Uterus (tissue), 4 donors: ENCODE results near the gene ST6GALNAC5. TPM values are rescaled to one million over a fixed set of nuclear protein-coding genes. Genes with fewer than 3 reads are reported as not detected.

Experiments
- DNase-seq, 2 donors: peaks; one replicate each; pipeline ENCODE4 v3.0.0-alpha.2; 2019 to 2020
- H3K27ac ChIP-seq, 2 donors: fragments of 200-600 bp; sonication (generic); 1 replicate in 1 of 2; 2 replicates in 1 of 2; pipeline ENCODE4 v1.5.1; 2016 to 2018
- H3K27me3 ChIP-seq, 2 donors: fragments of 200-600 bp; sonication (generic); one replicate each; pipeline ENCODE4 v1.5.1; 2018 to 2019; ENCODE audit warnings: control low read depth in 1 of 2
- H3K36me3 ChIP-seq, 2 donors: fragments of 200-600 bp; sonication (generic); one replicate each; pipeline ENCODE4 v1.5.1; 2019; ENCODE audit warnings: control low read depth in 1 of 2
- H3K4me1 ChIP-seq, 2 donors: fragments of 200-600 bp; sonication (generic); one replicate each; pipeline ENCODE4 v1.5.1; 2018 to 2019; ENCODE audit warnings: control low read depth in 1 of 2
- H3K4me3 ChIP-seq, 2 donors: fragments of 200-600 bp; sonication (generic); 1 replicate in 1 of 2; 2 replicates in 1 of 2; pipeline ENCODE4 v1.5.1; 2018 to 2019; ENCODE audit warnings: mild to moderate bottlenecking in 1 of 2
- H3K9me3 ChIP-seq, 2 donors: fragments of 200-600 bp; sonication (generic); one replicate each; pipeline ENCODE4 v1.5.1; 2019; ENCODE audit warnings: control low read depth in 1 of 2
- CTCF ChIP-seq, 4 experiments: fragments of 200-600 bp in 2 of 4; fragments of 450-650 bp in 2 of 4; sonication (generic) in 2 of 4; IDR thresholded peaks; one replicate each; pipeline ENCODE4 v1.5.1; 2016 to 2019; ENCODE audit warnings: antibody characterized with exemption in 4 of 4, mild to moderate bottlenecking in 2 of 4, moderate library complexity in 1 of 4
- POLR2A ChIP-seq, 2 donors: fragments of 450-650 bp; IDR thresholded peaks; one replicate each; pipeline ENCODE4 v1.6.1; 2016; ENCODE audit warnings: antibody characterized with exemption in 2 of 2, mild to moderate bottlenecking in 1 of 2, moderate library complexity in 1 of 2
- intact Hi-C: fragments of 100-400 bp; cut with DNase I; formaldehyde crosslinking; loops from one replicate; pipeline ENCODE4 v1.15.1; 2023; ENCODE audit warnings: low total_unique reads
- total RNA-seq, 4 donors: library from RNA; depleted of rRNA in 3 of 4; stranded (reverse); fragments of >200 nt in 3 of 4; gene quantifications; one replicate each; pipeline versions ENCODE4 v1.1.0 to v1.2.4, GENCODE V29; 2014 to 2023
- donor health status: DM: yes; HTN: yes; CAD: no.

Gene ST6GALNAC5
- total RNA-seq, 4 donors from 2014 or later, result 1.4 to 6.4 TPM; not detected in 2

GRCh38 chr1:77030401-77031105 lies 163.3 kb downstream of the ST6GALNAC5 start:
- DNase-seq, result no peak
- H3K27me3 ChIP-seq, result no peaks in the 10 kb centered on the region
- intact Hi-C loops, result no loop called here
- no peak for TF ChIP-seq POLR2A (IDR thresholded peaks at IDR 0.05)
- TF ChIP-seq CTCF (IDR thresholded peaks at IDR 0.05), result no peak
- no peaks in the 10 kb centered on the region for H3K4me1 ChIP-seq
- no peak overlapping the region for H3K4me3 ChIP-seq
- no peaks in the 10 kb centered on the region for H3K9me3 ChIP-seq
- H3K27ac ChIP-seq, result no peak overlapping the region
- no peaks in the 10 kb centered on the region for H3K36me3 ChIP-seq

- no peak for DNase-seq
- H3K27ac ChIP-seq, result no peak overlapping the region
- no peak overlapping the region for H3K4me3 ChIP-seq
- no peaks in the 10 kb centered on the region for H3K36me3 ChIP-seq
- no peaks in the 10 kb centered on the region for H3K9me3 ChIP-seq
- no peak for TF ChIP-seq CTCF (IDR thresholded peaks at IDR 0.05)
- no peak for TF ChIP-seq POLR2A (IDR thresholded peaks at IDR 0.05)
- intact Hi-C loops, result no loop called here
- no peaks in the 10 kb centered on the region for H3K4me1 ChIP-seq
- H3K27me3 ChIP-seq, result no peaks in the 10 kb centered on the region
These were observed 163.9 kb downstream of the ST6GALNAC5 start for GRCh38 chr1:77031106-77031662.

- H3K27ac ChIP-seq, result no peak overlapping the region
- no peak for DNase-seq
- H3K4me1 ChIP-seq, result no peaks in the 10 kb centered on the region
- no peak overlapping the region for H3K4me3 ChIP-seq
- intact Hi-C loops, result no loop called here
- TF ChIP-seq POLR2A (IDR thresholded peaks at IDR 0.05) (no peak), CTCF (IDR thresholded peaks at IDR 0.05) (no peak)
- H3K36me3 ChIP-seq, result no peaks in the 10 kb centered on the region
- H3K9me3 ChIP-seq, result no peaks in the 10 kb centered on the region
- no peaks in the 10 kb centered on the region for H3K27me3 ChIP-seq
These were observed 169.3 kb downstream of the ST6GALNAC5 start for GRCh38 chr1:77036560-77036959.

- no peaks in the 10 kb centered on the region for H3K9me3 ChIP-seq
- intact Hi-C loops, result no loop called here
These were observed 169.8 kb downstream of the ST6GALNAC5 start for GRCh38 chr1:77037038-77037437.

More at GRCh38 chr1:77037038-77037437, 169.8 kb downstream of the ST6GALNAC5 start:
- Histone ChIP-seq H3K36me3 (no peaks in the 10 kb centered on the region), H3K4me3 (no peak overlapping the region), H3K27ac (no peak overlapping the region), H3K27me3 (no peaks in the 10 kb centered on the region), H3K4me1 (no peaks in the 10 kb centered on the region)
- no peak for DNase-seq
- TF ChIP-seq POLR2A (IDR thresholded peaks at IDR 0.05) (no peak), CTCF (IDR thresholded peaks at IDR 0.05) (no peak)
